Kidney epithelial cell (primary cell): ENCODE data around the gene ADCY2. TPM values are rescaled to one million over a fixed set of nuclear protein-coding genes. Genes with fewer than 3 reads are reported as not detected.

Source experiments
- DNase-seq: peaks from one replicate; pipeline ENCODE4 v3.0.0-alpha.2; 2010; ENCODE audit warnings: low read depth
- H3K27me3 ChIP-seq: 2 replicates; pipeline ENCODE4 v1.6.0; 2011; ENCODE audit warnings: low read length; ENCODE audit not compliant: control insufficient read depth, insufficient read depth
- H3K36me3 ChIP-seq: 2 replicates; pipeline ENCODE4 v1.5.1; 2011; ENCODE audit warnings: low read length; ENCODE audit not compliant: control insufficient read depth, insufficient read depth
- H3K4me3 ChIP-seq: 2 replicates; pipeline ENCODE4 v1.5.1; 2011; ENCODE audit warnings: low read depth, mild to moderate bottlenecking, control low read depth, low read length
- CTCF ChIP-seq: IDR thresholded peaks from 2 replicates; pipeline ENCODE4 v1.5.1; 2011; ENCODE audit warnings: mild to moderate bottlenecking, moderate library complexity, low read length, control low read depth, inconsistent platforms; ENCODE audit not compliant: insufficient read depth, poor library complexity, severe bottlenecking
- total RNA-seq: library from RNA; depleted of rRNA; stranded (reverse); fragments of >200 nt; gene quantifications from 2 replicates; pipeline ENCODE4 v1.2.3, GENCODE V29; 2015

The ADCY2 gene
- total RNA-seq, 1 donor from 2014 or later: 0.25 TPM

- H3K27me3 ChIP-seq: no peaks in the 10 kb centered on the region
- no peak overlapping the region for H3K4me3 ChIP-seq
- DNase-seq: no peak
- TF ChIP-seq CTCF: no peak
- H3K36me3 ChIP-seq: no peaks in the 10 kb centered on the region
These were observed 275.5 kb downstream of the ADCY2 start for GRCh38 chr5:7671381-7671993.

- H3K27me3 ChIP-seq: no peaks in the 10 kb centered on the region
- TF ChIP-seq CTCF: no peak
- no peak for DNase-seq
- H3K36me3 ChIP-seq: no peaks in the 10 kb centered on the region
- H3K4me3 ChIP-seq: no peak overlapping the region
These were observed 277.7 kb downstream of the ADCY2 start for GRCh38 chr5:7673658-7674057.

- no peak for TF ChIP-seq CTCF
- Histone ChIP-seq H3K36me3 (no peaks in the 10 kb centered on the region), H3K27me3 (no peaks in the 10 kb centered on the region), H3K4me3 (no peak overlapping the region)
- no peak for DNase-seq
These were observed 280.5 kb downstream of the ADCY2 start for GRCh38 chr5:7676455-7676854.

GRCh38 chr5:7678030-7678429, 282.1 kb downstream of the ADCY2 start:
- DNase-seq: no peak
- Histone ChIP-seq H3K36me3 (no peaks in the 10 kb centered on the region), H3K4me3 (no peak overlapping the region), H3K27me3 (no peaks in the 10 kb centered on the region)
- TF ChIP-seq CTCF: no peak

- H3K4me3 ChIP-seq: no peak overlapping the region
- H3K27me3 ChIP-seq: no peaks in the 10 kb centered on the region
- H3K36me3 ChIP-seq: no peaks in the 10 kb centered on the region
- TF ChIP-seq CTCF: no peak
- DNase-seq: no peak
These were observed 283.7 kb downstream of the ADCY2 start for GRCh38 chr5:7679663-7680062.

- H3K27me3 ChIP-seq: no peaks in the 10 kb centered on the region
- no peak for DNase-seq
- no peak for TF ChIP-seq CTCF
- H3K4me3 ChIP-seq: no peak overlapping the region
- no peaks in the 10 kb centered on the region for H3K36me3 ChIP-seq
These were observed 284.3 kb downstream of the ADCY2 start for GRCh38 chr5:7680260-7680659.
